ENCODE measurements around the gene TMEM269.

GRCh38 chr1:42745851-42746250 lies 38.9 kb upstream of the TMEM269 start:
- TF ChIP-seq EZH2 (IDR thresholded peaks at IDR 0.05; ENCODE audit: borderline replicate concordance, low read length) (no peak), CTCF (IDR thresholded peaks at IDR 0.05; ENCODE audit: low read length) (no peak)
